HPDE6-E6E7 (cell line): ENCODE measurements around the gene C18orf63.
"Not testable (repeated sequence)": the region's sequence is repeated elsewhere in the genome, so short reads cannot be mapped to it uniquely, and the experiment has no call there.

Experiments used
- DNase-seq: peaks from one replicate; pipeline ENCODE4 v3.0.0; 2011; ENCODE audit warnings: missing footprints; ENCODE audit errors: extremely low spot score

C18orf63 gene

DNA sequence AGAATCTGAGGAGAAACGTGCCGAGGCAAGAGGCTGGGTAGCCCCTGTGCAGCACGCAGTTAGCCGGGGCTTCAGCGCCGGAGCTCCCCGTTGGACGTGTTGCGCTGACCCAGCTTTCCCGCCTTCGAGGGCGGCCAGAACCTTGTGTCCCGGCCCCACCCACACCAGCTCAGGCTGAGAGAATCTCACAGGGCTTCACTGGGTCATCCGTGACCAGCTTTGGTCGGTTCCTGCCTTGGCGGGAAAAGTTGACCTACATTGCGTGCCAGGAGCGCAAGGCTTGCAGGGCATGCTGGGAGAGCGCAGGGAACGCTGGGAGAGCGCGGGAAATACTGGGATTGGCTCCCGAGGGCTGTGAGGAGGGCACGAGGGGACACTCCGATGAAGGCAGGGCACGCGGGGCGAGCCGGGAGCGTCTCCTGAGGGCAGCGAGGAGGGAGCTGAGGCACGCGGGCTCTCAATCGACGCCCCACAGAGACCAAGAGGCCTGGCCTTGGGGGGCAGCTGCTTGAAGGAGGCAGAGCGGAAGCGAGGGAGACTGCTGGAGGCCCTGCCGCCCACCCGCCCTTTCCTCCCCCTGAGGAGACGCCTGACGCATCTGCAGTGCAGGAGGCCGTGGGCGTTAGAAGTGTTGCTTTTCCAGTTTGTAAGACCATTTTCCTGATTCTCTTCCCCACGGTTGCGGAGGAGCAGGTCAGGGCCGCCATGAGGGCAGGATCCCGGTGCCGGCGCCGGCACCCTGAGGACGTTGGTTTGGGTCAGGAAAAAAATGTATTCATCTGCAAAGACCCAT lies at the start of gene C18orf63:
C18orf63 (plus strand) TSS at position 376 of the 793 bp plus-strand sequence. CDS start 2,027 bp downstream, outside the sequence.
- DNase-seq = no peak

DNA sequence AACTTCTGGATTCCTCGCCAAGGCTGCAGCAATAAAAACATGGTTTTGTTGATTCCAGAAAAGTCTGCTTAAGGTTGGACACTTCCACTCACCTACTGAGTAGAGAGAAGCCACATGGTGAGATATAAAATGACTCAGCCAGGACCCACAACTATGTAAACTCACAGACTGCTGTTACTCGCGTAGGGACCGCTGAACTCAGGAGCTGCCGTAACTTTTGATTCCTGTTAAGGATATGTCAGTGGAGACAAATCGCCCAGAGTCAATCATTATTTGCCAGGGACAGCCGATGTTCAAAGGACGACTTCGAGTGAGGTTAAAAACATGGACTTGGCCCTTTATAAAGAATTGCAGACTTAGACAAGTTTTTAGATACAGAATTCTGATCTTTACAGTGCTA lies 49.5 kb upstream of the C18orf63 start:
- no peak for DNase-seq

DNA sequence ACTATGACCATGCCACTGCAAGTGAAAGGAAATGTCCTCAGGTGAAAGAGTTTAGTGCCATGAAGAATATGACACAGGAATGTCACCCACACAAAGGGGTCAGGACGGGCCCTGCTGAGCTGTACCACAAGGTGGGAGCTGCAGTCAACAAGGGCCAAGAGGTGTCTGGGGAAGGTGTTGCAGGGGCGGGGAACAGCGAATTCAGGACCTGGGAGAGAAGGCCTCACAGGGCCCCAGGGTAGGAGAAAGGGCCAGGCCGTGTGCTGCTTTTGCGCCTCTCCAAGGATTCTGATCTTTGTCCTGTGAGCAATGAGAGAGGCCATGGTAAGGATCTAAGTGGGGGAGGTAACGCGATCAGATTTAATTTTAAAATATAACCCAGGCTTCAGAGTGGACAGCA lies 47.5 kb upstream of the C18orf63 start:
- no peak for DNase-seq

DNA sequence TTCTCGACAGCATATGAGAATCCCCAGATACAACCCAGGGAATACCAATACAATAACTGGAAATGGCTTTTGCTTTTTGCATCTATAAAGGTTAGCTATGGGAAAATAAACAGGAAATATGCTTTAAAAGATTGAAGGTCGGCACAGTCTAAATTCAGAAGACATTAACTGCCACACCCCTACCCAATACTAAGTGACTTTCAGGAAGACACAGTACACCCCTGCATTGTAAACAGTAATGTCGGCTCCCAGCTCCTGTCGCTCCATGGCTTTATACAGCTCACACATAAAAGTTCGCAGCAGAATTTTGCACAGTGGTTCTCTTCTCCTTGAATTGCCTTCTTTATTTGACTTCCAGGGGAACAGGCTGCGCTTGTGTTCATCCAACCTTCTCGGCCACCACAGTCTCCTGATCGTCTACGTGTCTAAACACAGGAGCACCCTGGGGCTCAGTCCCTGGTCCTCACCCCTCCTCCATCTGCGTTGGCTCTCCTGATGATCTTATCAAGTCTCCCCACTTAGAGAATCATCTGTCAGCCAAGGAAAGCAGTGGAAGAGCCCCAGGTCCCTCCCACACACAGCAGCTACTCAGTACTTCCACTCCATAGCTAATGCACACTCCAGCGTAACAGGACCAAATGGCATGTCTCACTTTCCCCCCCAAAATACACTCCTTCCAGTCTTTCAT lies 46.6 kb upstream of the C18orf63 start:
- no peak for DNase-seq

DNA sequence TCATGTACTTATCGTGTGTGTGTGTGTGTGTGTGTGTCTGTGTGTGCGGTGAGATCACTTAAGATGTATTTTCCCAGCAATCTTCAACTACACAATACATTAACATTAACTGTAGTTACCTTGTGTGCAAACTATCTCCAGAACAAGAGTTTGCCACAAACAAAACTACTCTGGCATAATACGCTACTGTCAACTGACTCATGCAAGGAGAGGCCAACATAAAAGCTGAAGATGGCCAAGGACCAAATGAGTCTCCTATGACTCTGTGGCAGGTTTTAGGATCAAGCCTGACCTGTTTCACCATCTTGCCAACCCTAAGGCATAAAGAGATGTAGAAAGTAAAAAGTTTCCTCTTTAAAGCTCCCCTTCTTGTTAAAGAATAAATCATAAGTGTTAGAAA lies 44.0 kb upstream of the C18orf63 start:
- DNase-seq = no peak

DNA sequence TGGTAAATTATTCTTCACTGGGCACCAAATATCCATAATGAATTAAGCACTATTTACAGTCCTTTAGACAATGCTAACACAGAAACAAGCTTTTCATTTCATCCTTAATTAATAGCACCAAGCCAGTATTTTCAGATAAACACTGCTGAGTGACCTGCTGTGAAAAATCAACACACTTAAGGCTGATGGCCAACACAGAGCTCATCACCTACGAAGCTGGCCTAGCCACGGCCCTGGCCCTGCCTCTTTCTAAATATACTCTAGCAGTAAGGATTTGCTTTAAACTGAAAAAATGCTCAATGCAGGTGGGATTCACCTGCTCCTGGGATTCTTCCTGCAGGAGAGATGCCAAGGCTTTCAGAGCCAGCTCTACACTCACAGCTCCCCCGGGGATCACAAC lies 42.2 kb upstream of the C18orf63 start:
- DNase-seq = no peak

DNA sequence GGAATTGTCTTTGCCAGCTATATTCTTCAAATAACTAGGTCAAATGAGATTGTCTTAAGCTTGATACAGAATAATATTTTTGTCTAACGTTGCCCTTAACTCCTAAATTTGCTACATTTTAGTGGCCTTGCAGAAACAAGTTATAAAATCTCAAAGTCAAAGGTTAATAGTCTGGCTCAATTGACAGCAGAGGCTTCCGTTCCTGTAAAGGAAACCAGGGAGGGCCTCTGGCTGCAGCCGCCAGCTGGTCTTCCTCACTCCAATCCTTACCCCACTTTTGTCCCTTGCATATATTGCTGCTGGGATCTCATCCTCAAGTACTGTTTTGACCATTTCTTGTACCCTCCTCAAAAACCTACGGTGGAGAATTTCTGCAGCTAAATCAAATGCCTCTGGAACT lies 40.9 kb upstream of the C18orf63 start:
- DNase-seq = no peak

DNA sequence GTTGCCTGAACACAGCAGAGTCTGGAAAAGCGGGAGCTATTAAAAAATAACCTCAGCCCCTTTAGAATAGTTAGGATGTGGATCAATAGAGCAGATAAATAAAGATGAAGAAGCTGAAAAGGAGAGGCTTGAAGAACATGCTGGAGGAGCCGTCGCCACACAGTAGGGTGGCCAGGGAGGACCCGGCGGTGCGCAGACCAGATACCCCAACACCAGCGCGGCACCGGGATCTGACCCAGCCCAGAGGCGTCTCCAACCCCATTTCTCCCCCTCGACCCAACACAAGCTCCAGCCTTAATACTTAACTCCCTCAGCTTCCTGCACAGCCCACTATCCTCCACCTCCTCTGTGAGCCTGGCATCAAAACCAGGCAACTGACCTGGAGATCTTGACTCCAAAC lies 39.9 kb upstream of the C18orf63 start:
- DNase-seq = no peak

DNA sequence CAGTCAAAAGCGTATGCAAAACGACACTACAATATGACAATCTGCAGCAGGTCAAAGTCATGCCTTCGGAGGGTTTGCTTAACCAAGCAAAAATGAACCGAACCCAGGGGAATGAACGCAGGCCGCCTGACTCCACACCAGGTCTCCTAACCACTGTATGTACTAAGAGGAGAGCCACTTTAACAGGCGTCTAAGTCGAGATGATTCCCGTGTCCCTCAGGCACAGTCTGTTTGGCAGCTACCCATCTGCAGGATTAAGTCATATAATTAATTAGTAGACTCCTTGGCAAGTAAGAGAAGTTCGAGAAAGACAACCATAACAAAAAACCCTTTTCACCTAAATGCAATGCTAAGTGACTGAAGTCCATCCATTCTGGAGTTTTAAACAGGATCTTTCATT lies 39.0 kb upstream of the C18orf63 start:
- no peak for DNase-seq

DNA sequence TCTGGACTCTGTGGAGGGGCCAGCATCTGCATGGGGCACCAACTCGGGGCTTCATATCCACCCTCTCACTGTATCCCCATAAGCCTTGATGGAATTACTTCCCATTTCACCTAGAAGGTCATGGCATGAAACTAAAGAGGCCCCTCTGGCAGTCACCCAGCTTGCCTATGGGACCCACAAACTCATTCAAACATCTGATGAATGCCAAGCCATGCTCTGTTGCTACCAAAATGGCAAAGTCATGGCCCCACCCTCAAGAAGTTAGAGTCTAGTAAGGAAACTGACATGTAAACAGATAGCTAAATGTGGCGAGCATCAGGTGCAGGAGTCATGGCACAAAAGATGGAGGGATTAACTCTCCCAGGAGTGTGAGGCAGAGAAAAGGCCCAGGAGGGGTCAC lies 38.3 kb upstream of the C18orf63 start:
- DNase-seq = no peak

DNA sequence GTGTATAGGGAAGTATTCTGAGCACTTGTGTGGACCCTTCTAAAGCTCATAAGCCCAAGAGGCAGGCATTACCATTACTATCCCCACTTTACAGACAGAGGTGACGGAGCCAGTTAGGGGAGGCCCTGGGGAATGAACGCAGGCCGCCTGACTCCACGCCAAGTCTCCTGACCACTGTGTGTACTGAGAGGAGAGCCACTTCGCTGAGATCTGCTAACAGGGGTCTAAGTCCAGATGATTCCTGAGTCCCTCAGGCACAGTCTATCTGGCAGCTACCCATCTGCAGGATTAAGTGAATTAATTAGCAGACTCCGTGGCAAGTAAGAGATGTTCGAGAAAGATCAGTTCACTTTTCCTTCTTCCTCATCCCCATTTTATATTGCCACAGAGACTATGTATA lies 37.6 kb upstream of the C18orf63 start:
- DNase-seq = no peak

DNA sequence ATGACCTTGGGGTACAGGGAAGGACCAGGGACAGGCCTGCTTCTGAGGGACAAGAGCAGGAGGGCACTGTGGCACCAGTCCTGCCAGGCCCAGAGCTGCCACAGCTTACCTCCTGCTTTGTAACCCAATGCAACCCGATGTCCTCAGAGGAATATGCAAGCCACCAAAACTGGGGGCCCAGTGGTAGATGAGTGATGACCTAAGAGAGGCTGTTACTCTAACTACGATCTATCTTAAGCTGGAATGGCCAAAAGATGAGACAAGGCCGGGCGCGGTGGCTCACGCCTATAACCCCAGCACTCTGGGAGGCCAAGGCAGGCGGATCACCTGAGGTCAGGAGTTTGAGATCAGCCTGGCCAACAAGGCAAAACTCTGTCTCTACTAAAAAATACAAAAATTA lies 36.7 kb upstream of the C18orf63 start:
- no peak for DNase-seq

DNA sequence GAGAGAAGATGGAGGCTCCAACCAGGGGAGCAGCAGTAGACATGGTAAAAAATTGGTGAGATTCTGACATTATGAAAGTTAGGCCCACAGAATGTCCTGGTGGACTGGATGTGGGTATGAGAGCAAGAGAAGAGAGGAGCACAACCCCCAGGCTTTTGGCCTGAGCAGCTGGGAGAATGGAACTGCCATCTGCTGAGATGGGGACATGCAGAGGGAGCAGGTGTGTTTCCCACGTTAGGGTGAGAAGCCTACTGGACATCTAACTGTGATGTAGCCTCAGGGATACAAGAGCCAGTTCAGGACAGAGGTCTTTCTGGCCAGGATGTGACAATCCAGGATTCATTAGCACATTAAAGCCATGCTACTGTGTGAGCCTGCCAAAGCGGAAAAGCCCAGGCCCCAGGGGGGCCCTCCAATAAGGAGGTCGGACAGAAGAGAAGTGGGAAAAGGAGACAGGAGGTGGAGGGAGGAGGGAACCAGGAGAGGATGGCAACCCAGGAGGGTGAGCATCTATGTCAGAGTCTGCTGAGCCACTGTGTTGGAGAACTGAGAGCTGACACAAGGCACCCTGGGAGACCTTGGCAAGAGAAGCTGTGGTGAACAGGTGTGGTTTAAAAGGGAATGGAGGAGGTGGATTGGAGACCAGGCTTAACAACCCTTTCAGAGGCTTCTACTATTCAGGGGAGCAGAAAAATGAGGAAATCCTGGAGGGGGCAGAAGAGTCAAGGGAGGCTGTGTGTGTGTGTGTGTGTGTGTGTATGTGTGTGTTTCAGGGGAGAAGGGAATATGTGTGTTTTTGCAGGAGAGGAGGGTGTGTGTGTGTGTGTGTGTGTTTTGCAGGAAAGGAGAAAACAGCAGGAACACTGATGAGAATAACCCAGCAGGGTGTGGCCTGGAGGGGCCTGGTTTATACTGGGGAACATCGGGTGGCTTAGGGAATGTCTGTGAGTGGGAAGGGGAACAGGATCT lies 34.3 kb upstream of the C18orf63 start:
- no peak for DNase-seq

DNA sequence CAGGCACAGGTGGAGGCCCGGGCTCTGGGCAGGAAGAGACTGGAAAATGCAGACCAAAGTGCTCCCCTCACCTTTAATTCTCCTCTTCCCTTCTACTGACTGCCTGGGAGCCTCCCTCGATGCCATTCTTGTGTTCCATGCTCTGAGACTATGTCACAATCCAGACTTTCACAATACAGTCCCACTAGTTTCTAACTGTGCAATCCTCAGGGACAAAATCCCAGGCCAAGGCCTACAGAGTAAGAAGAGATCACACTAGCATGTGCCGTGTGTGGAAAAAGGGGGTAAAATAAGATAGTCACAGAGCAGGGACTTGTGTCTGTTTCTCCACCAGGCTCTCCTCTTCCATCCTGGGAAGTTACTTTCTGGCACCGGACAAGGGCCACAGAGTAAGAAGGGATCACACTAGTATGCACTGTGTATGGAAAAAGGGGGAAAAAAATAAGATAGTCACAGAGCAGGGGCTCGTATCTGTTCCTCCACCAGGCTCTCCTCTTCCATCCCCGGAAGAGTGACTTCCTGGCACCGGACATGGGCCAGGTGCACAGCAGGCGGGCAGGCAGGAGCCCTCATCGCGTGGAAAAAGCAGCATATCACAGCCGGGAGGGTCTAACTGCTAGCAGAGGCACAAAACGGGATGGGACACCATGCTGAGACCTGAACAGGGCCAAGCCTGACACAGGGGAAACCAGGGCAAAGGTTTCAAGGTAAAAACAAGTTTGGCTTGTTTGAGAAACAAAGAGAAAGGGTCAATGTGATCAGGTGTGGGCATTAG lies 33.5 kb upstream of the C18orf63 start:
- no peak for DNase-seq

DNA sequence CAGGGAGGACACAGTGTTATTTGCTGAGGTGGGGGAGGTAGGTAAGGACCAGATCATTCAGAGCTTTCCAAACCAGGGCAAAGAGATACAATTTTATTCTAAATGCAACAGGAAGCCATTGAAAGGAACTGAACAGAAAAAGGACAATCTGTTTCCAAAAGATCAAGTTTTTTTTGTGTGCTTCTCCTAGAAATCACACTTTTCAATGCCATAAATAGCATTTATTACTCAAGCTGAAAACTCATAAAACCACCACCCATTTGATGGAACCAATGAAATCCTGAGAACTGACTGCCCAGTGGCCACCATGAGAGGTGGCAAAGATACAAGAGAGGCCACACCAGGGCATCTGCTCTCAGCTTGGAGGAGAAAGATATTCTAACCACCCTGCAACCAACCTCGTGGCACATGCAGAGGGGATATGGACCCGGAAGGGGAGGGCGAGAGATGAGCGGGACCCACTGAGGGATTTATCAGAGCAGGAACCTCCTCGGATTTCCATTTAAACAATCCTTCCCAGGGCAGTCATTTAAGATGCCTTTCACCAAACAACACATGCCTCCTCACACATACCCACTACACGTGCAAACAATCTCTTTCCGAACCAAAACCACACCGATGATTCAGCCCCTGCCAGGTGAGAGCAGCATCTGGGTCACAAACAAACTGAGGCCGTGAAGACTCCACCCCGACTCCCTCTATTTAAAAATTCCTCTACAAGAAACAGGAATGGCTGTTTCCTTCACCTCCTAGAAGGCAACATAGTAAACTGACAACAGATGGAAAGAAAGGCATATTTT lies 32.7 kb upstream of the C18orf63 start:
- no peak for DNase-seq

DNA sequence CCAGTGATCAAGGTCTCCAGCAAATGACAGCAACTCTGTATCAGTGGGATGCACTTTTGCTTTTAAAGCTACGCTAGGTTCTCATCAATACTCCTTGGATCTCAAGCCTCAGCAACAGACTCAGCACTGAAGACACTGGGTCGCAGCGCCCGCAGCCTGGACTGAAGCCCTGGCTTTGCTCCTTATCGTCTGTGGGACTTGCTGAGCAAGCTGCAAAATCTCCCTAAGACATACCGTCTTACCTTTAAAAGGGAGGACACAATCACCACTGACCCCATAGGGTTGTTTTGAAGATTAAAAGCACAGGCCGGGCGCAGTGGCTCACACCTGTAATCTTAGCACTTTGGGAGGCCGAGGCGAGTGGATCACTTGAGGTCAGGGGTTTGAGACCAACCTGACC lies 32.0 kb upstream of the C18orf63 start:
- no peak for DNase-seq

DNA sequence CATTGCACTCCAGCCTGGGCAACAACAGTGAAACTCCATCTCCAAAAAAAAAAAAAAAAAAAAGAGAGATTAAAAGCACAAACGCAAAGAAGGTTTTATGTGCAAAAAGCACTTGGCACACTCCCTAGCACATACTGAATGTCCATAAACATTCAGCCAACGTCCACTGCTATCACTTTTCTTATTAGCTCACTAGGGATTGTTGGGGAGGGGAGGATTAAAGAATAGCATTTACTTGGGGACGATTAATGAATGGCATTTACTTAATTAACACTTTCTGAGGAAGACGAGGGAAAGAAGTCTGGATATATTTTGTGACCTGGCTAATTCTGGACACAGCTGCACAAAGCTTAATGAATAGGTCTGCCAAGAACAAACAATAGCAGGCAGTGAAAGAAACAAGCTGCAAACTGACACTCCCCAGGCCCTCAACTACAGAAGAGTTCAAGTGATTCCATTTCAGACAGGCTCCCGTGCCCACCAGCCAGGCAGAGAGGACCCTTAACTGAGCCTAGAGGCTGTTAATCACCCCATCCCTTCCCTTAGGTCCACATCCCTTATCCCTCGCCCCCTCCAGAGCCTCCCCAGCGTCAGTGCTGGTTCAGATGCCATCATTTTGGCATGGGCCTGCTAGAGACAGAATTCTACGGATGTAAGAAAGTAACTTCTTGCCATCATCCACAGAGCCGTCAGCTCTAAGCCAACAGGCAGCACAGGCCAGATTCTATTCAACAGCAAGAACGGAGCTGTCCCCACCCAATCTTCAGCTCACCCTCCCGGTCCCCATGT lies 31.3 kb upstream of the C18orf63 start:
- no peak for DNase-seq

DNA sequence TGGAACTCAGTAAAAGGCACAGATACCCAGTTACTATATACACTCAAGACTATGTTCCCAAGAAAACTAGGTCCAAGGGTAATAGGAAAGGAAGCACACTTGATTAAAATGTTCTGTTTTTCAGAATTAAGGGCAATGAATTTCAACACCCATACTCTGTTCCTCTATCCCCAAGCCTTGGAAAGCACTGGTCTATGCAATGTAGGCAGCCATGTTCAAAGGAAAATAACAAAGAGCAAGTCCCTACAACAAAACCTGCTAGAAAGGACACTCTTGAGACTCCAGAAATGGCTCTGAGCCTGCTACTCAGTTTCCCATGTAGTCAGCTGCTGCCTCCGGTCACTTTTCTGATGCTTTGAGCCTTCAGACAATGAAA lies 30.7 kb upstream of the C18orf63 start:
- DNase-seq = no peak

DNA sequence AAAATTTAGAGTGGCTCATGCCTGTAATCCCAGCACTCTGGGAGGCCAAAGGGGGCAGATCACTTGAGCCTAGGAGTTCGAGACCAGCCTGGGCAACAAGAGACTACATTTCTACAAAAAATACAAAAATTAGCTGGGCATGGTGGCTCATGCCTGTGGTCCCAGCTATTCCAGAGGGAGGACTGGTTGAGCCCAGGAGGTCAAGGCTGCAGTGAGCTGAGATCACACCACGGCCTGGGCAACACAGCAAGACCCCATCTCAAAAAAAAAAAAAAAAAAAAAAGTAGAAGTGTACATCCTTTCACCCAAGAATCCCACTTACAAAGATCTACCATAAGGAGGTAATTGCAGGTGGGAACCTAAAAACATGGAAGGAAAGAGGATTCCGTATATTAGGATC lies 30.1 kb upstream of the C18orf63 start:
- not testable (repeated sequence) for DNase-seq
